H1 (cell line): ENCODE results near the gene VENTX. TPM values are rescaled to one million over a fixed set of nuclear protein-coding genes. Genes with fewer than 3 reads are reported as not detected.

Experiments used
- CTCF ChIA-PET: fragments of 300-600 bp; sonication (Branson Sonifier 250); formaldehyde crosslinking; loops from one replicate; lab custom pipeline; 2021; ENCODE audit not compliant: partially characterized antibody; lab: Charles Lee
- POLR2A ChIA-PET: fragments of 300-600 bp; sonication (Branson Sonifier 250); formaldehyde crosslinking; loops from one replicate; lab custom pipeline; 2021; ENCODE audit warnings: inconsistent platforms; ENCODE audit not compliant: partially characterized antibody; lab: Charles Lee
- DNase-seq, 2 experiments: peaks; one replicate each; pipeline versions ENCODE4 v3.0.0 to v3.0.0-alpha.2; 2010 to 2022; ENCODE audit warnings: low spot score in 2 of 2, low read depth in 1 of 2, mixed read lengths in 1 of 2
- FAIRE-seq: peaks from 2 replicates; lab custom pipeline; 2011; peaks lifted over from hg19 to GRCh38; lab: Jason Lieb, UNC
- H2AFZ ChIP-seq: 2 replicates; pipeline ENCODE4 v1.8.1; 2012; ENCODE audit warnings: low read length, inconsistent platforms
- H2AK5ac ChIP-seq: 2 replicates; pipeline ENCODE4 v1.6.1; 2013; ENCODE audit warnings: low read depth, low read length
- H2BK120ac ChIP-seq: replicated peaks from 2 replicates; pipeline ENCODE3; 2013; ENCODE audit warnings: low read depth, low read length, inconsistent platforms
- H2BK12ac ChIP-seq: 2 replicates; pipeline ENCODE4 v1.6.1; 2013; ENCODE audit warnings: low read depth, low read length
- H2BK15ac ChIP-seq: 2 replicates; pipeline ENCODE4 v1.6.1; 2013; ENCODE audit warnings: low read length
- H2BK20ac ChIP-seq: 2 replicates; pipeline ENCODE4 v1.6.1; 2013; ENCODE audit warnings: low read length
- H2BK5ac ChIP-seq: 2 replicates; pipeline ENCODE4 v1.6.1; 2013; ENCODE audit warnings: low read depth, low read length
- H3K14ac ChIP-seq: 2 replicates; pipeline ENCODE4 v1.6.1; 2013; ENCODE audit warnings: inconsistent platforms; ENCODE audit not compliant: insufficient read length
- H3K18ac ChIP-seq: 2 replicates; pipeline ENCODE4 v1.6.1; 2013; ENCODE audit warnings: low read length; ENCODE audit errors: extremely low read depth
- H3K23ac ChIP-seq: 2 replicates; pipeline ENCODE4 v1.6.1; 2013; ENCODE audit warnings: inconsistent platforms; ENCODE audit not compliant: insufficient read length
- H3K23me2 ChIP-seq: 2 replicates; pipeline ENCODE4 v1.6.1; 2013; ENCODE audit warnings: low read depth, low read length
- H3K27ac ChIP-seq: 2 replicates; pipeline ENCODE4 v1.6.1; 2011; ENCODE audit warnings: low read depth, low read length, inconsistent platforms
- H3K27me3 ChIP-seq, 4 experiments: replicated peaks in 1 of 4; 1 replicate in 1 of 4; 2 replicates in 3 of 4; pipeline versions ENCODE4 v1.6.1 to v1.8.1; 2011 to 2013; ENCODE audit warnings: low read length in 3 of 4, mild to moderate bottlenecking in 3 of 4, inconsistent platforms in 2 of 4, mixed read lengths in 2 of 4, moderate library complexity in 1 of 4; ENCODE audit not compliant: control insufficient read depth in 3 of 4, insufficient read depth in 3 of 4; ENCODE audit errors: extremely low read depth in 1 of 4
- H3K36me3 ChIP-seq, 4 experiments: 2 replicates each; pipeline versions ENCODE4 v1.6.1 to v1.8.1; 2011 to 2013; ENCODE audit warnings: mild to moderate bottlenecking in 4 of 4, low read length in 3 of 4, moderate library complexity in 2 of 4, control low read depth in 1 of 4, inconsistent platforms in 1 of 4; ENCODE audit not compliant: insufficient read depth in 4 of 4, control insufficient read depth in 2 of 4
- H3K4ac ChIP-seq: replicated peaks from 2 replicates; pipeline ENCODE3; 2013; ENCODE audit warnings: low read length, low read depth, mixed read lengths, inconsistent platforms; ENCODE audit not compliant: insufficient read length
- H3K4me1 ChIP-seq, 4 experiments: replicated peaks in 1 of 4; 1 replicate in 1 of 4; 2 replicates in 3 of 4; pipeline versions ENCODE4 v1.6.1 to v1.8.1; 2011 to 2013; ENCODE audit warnings: low read length in 3 of 4, inconsistent platforms in 2 of 4, mixed read lengths in 1 of 4; ENCODE audit not compliant: insufficient read depth in 4 of 4, control insufficient read depth in 3 of 4
- H3K4me2 ChIP-seq, 2 experiments: 2 replicates each; pipeline versions ENCODE4 v1.6.1 to v1.8.1; 2011 to 2013; ENCODE audit warnings: low read depth in 2 of 2, low read length in 2 of 2, control low read depth in 1 of 2, inconsistent platforms in 1 of 2, mild to moderate bottlenecking in 1 of 2; ENCODE audit not compliant: insufficient read depth in 1 of 2
- H3K4me3 ChIP-seq, 4 experiments: fragments of 200-600, 300-600 bp in 1 of 4; sonication (generic), shearing (Covaris generic), sonication (Bioruptor Twin) in 1 of 4; 2 replicates each; pipeline versions ENCODE4 v1.5.1 to v1.8.1; 2011 to 2016; ENCODE audit warnings: low read length in 4 of 4, low read depth in 3 of 4, control low read depth in 2 of 4, inconsistent platforms in 2 of 4, mild to moderate bottlenecking in 2 of 4, mixed read lengths in 1 of 4, moderate library complexity in 1 of 4; ENCODE audit not compliant: insufficient read depth in 2 of 4; ENCODE audit errors: extremely low read depth in 1 of 4
- H3K56ac ChIP-seq: replicated peaks from 2 replicates; pipeline ENCODE3; 2013; ENCODE audit warnings: low read depth, mild to moderate bottlenecking, mixed read lengths, low read length, inconsistent platforms; ENCODE audit not compliant: insufficient read length
- H3K79me1 ChIP-seq: 2 replicates; pipeline ENCODE4 v1.6.1; 2013; ENCODE audit warnings: low read depth, low read length, control low read depth
- H3K79me2 ChIP-seq, 2 experiments: 2 replicates each; pipeline versions ENCODE4 v1.6.1 to v1.8.1; 2012 to 2013; ENCODE audit warnings: low read length in 2 of 2, mild to moderate bottlenecking in 2 of 2, inconsistent platforms in 1 of 2; ENCODE audit not compliant: insufficient read depth in 2 of 2, control insufficient read depth in 1 of 2
- H3K9ac ChIP-seq, 4 experiments: replicated peaks in 1 of 4; 1 replicate in 1 of 4; 2 replicates in 3 of 4; pipeline versions ENCODE4 v1.6.1 to v1.8.1; 2011 to 2013; ENCODE audit warnings: low read depth in 3 of 4, low read length in 3 of 4, control low read depth in 2 of 4, mild to moderate bottlenecking in 2 of 4, moderate library complexity in 2 of 4, inconsistent platforms in 1 of 4; ENCODE audit errors: extremely low read depth in 1 of 4
- H3K9me3 ChIP-seq, 2 experiments: 2 replicates each; pipeline versions ENCODE4 v1.6.1 to v1.8.1; 2012 to 2013; ENCODE audit warnings: mild to moderate bottlenecking in 2 of 2, moderate library complexity in 2 of 2, control low read depth in 1 of 2, inconsistent platforms in 1 of 2, low read depth in 1 of 2, low read length in 1 of 2, mixed read lengths in 1 of 2; ENCODE audit not compliant: insufficient read depth in 2 of 2
- H4K20me1 ChIP-seq, 2 experiments: replicated peaks in 1 of 2; 2 replicates each; pipeline versions ENCODE3 to v1.8.1; 2011 to 2013; ENCODE audit warnings: inconsistent platforms in 2 of 2, low read length in 2 of 2, mild to moderate bottlenecking in 1 of 2; ENCODE audit not compliant: insufficient read depth in 2 of 2, control insufficient read depth in 1 of 2
- H4K5ac ChIP-seq: 2 replicates; pipeline ENCODE4 v1.6.1; 2013; ENCODE audit warnings: low read length, low read depth, mixed read lengths, inconsistent platforms; ENCODE audit not compliant: insufficient read length
- H4K8ac ChIP-seq: 2 replicates; pipeline ENCODE4 v1.8.0; 2013; ENCODE audit warnings: mild to moderate bottlenecking, moderate library complexity, low read length, inconsistent platforms; ENCODE audit not compliant: insufficient read depth; ENCODE audit errors: extremely low read depth
- H4K91ac ChIP-seq: replicated peaks from 2 replicates; pipeline ENCODE3; 2013; ENCODE audit warnings: low read length, mixed read lengths, inconsistent platforms; ENCODE audit not compliant: insufficient read length
- BRCA1 ChIP-seq: IDR thresholded peaks from 2 replicates; pipeline ENCODE4 v1.6.1; 2012; ENCODE audit warnings: low read depth, low read length, improper control_type of control experiment
- CHD2 ChIP-seq: IDR thresholded peaks from 2 replicates; pipeline ENCODE4 v1.6.1; 2012; ENCODE audit warnings: low read length, improper control_type of control experiment
- E2F6 ChIP-seq: IDR thresholded peaks from 2 replicates; pipeline ENCODE4 v1.6.1; 2012; ENCODE audit warnings: inconsistent platforms
- EGR1 ChIP-seq: IDR thresholded peaks from 2 replicates; pipeline ENCODE4 v1.6.1; 2011; ENCODE audit warnings: low read depth, low read length, borderline replicate concordance
- KDM4A ChIP-seq: IDR thresholded peaks from one replicate; pipeline ENCODE4 v1.7.1; 2012; ENCODE audit warnings: low read depth, mild to moderate bottlenecking, moderate library complexity, low read length, inconsistent platforms; ENCODE audit not compliant: severe bottlenecking
- MAFK ChIP-seq: IDR thresholded peaks from 2 replicates; pipeline ENCODE4 v1.6.1; 2012; ENCODE audit warnings: low read depth, mild to moderate bottlenecking, improper control_type of control experiment, low read length
- NRF1 ChIP-seq: IDR thresholded peaks from 2 replicates; pipeline ENCODE4 v1.6.1; 2011; ENCODE audit warnings: mild to moderate bottlenecking, low read depth, low read length, improper control_type of control experiment
- POLR2A ChIP-seq, 2 experiments: IDR thresholded peaks; 1 replicate in 1 of 2; 2 replicates in 1 of 2; pipeline ENCODE4 v1.6.1; 2011; ENCODE audit warnings: low read depth in 2 of 2, low read length in 2 of 2, mild to moderate bottlenecking in 2 of 2; ENCODE audit errors: control extremely low read depth in 1 of 2
- RFX5 ChIP-seq: IDR thresholded peaks from 2 replicates; pipeline ENCODE4 v1.6.1; 2011; ENCODE audit warnings: low read depth, low read length, improper control_type of control experiment, borderline replicate concordance
- SIN3A ChIP-seq, 2 experiments: IDR thresholded peaks in 1 of 2; conservative IDR thresholded peaks in 1 of 2; 2 replicates each; pipeline ENCODE4 v1.6.1; 2011 to 2012; ENCODE audit warnings: low read length in 2 of 2, improper control_type of control experiment in 1 of 2, low read depth in 1 of 2, mild to moderate bottlenecking in 1 of 2
- SP1 ChIP-seq: IDR thresholded peaks from 2 replicates; pipeline ENCODE4 v1.6.1; 2011; ENCODE audit warnings: low read depth, low read length
- SP2 ChIP-seq: IDR thresholded peaks from 2 replicates; pipeline ENCODE4 v1.6.1; 2012; ENCODE audit warnings: mild to moderate bottlenecking, low read length, inconsistent platforms
- TBP ChIP-seq: IDR thresholded peaks from 2 replicates; pipeline ENCODE4 v1.6.1; 2011; ENCODE audit warnings: low read depth, low read length, improper control_type of control experiment
- WGBS, 2 experiments: shearing (Covaris generic) in 1 of 2; methylation state at CpG; one replicate each; pipeline versions ENCODE4 v1.1.6 to v1.1.7; 2013 to 2015; ENCODE audit warnings: low lambda C conversion rate in 2 of 2, mixed read lengths in 2 of 2, inconsistent platforms in 1 of 2, low coverage in 1 of 2, missing lambda C conversion rate in 1 of 2; ENCODE audit not compliant: insufficient replicate concordance in 2 of 2, insufficient coverage in 1 of 2, insufficient read length in 1 of 2; ENCODE audit errors: extremely low coverage in 1 of 2, missing lambda C conversion rate in 1 of 2; 5-methylcytosine and 5-hydroxymethylcytosine counted together
- polyA plus RNA-seq, 7 experiments: library from polyadenylated mRNA; depleted of rRNA in 3 of 7; stranded (reverse) in 5 of 7; unstranded in 2 of 7; fragments of >200 nt in 5 of 7; fragments of 200-250 nt in 2 of 7; gene quantifications; 1 replicate in 5 of 7; 2 replicates in 1 of 7; 4 replicates in 1 of 7; pipeline versions ENCODE4 v1.2.1 to v1.2.3, GENCODE V29; 2011 to 2013; ENCODE audit warnings: missing spikeins in 2 of 7, mixed read lengths in 2 of 7
- total RNA-seq: library from RNA; stranded (reverse); fragmentation: NEBNext Ultra II Directional; extraction: Animal tissue kit (Norgen Biotek cat#: 25700); gene quantifications from 2 replicates; pipeline ENCODE4 v1.2.1, GENCODE V29; 2021

VENTX gene
- total and polyA plus RNA-seq, 2 of the 8 experiments (the other 6 are each of a cell fraction or from before 2014, with no cell fraction given): 5.6 TPM

- Histone ChIP-seq H2AK5ac (no peak overlapping the region), H2BK15ac (no peak overlapping the region), H4K20me1 (peaks cover 0 to 2% of the 10 kb centered on the region in 2 experiments), H3K18ac (no peak overlapping the region), H2AFZ (no peak overlapping the region), H3K23me2 (0 out of 2 replicates have a peak, but pooled peaks cover 1% of the 10 kb centered on the region), H2BK20ac (peak overlapping the region; percentile 48; the same call in 1 of the 2 replicates), H2BK12ac (peak overlapping the region; percentile 84; the same call in 1 of the 2 replicates), H3K4me2 (no peak overlapping the region), H3K36me3 (no peaks in the 10 kb centered on the region), H3K27ac (no peak overlapping the region), H3K23ac (no peak overlapping the region), H3K9ac (no peak overlapping the region), H3K9me3 (no peaks in the 10 kb centered on the region), H3K56ac (no peak overlapping the region), H3K14ac (no peak overlapping the region), H2BK5ac (peak overlapping the region; percentile 66; the same call in 1 of the 2 replicates), H4K8ac (no peak overlapping the region), H3K79me1 (0 out of 2 replicates have a peak, but pooled peaks cover 2% of the 10 kb centered on the region), H4K5ac (no peak overlapping the region), H3K27me3 (no peaks in the 10 kb centered on the region; a peak in 3 of 7 replicates), H2BK120ac (peak overlapping the region; percentile 31), H3K4ac (no peak overlapping the region), H3K4me3 (no peak overlapping the region), H4K91ac (peak overlapping the region; percentile 47), H3K4me1 (peaks cover 0 to 15% (median 8%) of the 10 kb centered on the region in 4 experiments; a peak in 5 of 7 replicates), H3K79me2 (no peaks in the 10 kb centered on the region)
- CTCF ChIA-PET: interaction anchor here (1.2 to 3.6 kb wide), 5 partner anchors 10 to 310 kb away, joined by 3 to 24 read pairs (median 8); no protein-coding TSS in a partner anchor
- 81% methylated on average over 12 of the region's 12 CpGs; no CpG with 5 or more reads in 1 of the 2 experiments for WGBS, 2 experiments
- FAIRE-seq: no peak
- POLR2A ChIA-PET: interaction anchor here (2.1 kb wide), 1 partner anchor 9 kb away, joined by 6 read pairs; no protein-coding TSS in a partner anchor
- DNase-seq: no peak
- TF ChIP-seq CHD2 (no peak), SP2 (no peak), BRCA1 (no peak), MAFK (no peak), SIN3A (conservative IDR thresholded peaks at IDR 0.05 in 1 of 2, IDR thresholded peaks at IDR 0.05 in 1 of 2; ENCODE audit: low read depth in 1 of 2, low read length in 2 of 2) (no peak), KDM4A (no peak), TBP (no peak), E2F6 (no peak), SP1 (no peak), NRF1 (no peak), EGR1 (no peak), RFX5 (no peak), POLR2A (IDR thresholded peaks at IDR 0.05; ENCODE audit: control extremely low read depth in 1 of 2, low read depth in 2 of 2, low read length in 2 of 2) (no peak)
Measured at GRCh38 chr10:133248334-133248715, 10.7 kb downstream of the VENTX start.
